Subcutaneous adipose tissue (tissue), 4 donors: Measurements from ENCODE around the gene NOP16. TPM values are rescaled to one million over a fixed set of nuclear protein-coding genes. Genes with fewer than 3 reads are reported as not detected.

ENCODE experiments used
- CTCF ChIP-seq: fragments of 450-650 bp; IDR thresholded peaks from one replicate; pipeline ENCODE4 v1.5.1; 2016; ENCODE audit warnings: low read depth, mild to moderate bottlenecking, control low read depth, antibody characterized with exemption, moderate library complexity
- total RNA-seq, 4 donors: library from RNA; depleted of rRNA; stranded (reverse); fragments of >200 nt; gene quantifications; one replicate each; pipeline ENCODE4 v1.1.0, GENCODE V29; 2016

The NOP16 gene
- total RNA-seq, 4 donors from 2014 or later: 7.5 to 20.5 (median 12.9) TPM

- TF ChIP-seq CTCF: no peak
These were observed 18.3 kb downstream of the NOP16 start for GRCh38 chr5:176369934-176370711.

GRCh38 chr5:176368726-176369125, 19.7 kb downstream of the NOP16 start:
- no peak for TF ChIP-seq CTCF

GRCh38 chr5:176366232-176366894, 22.0 kb downstream of the NOP16 start:
- no peak for TF ChIP-seq CTCF

- TF ChIP-seq CTCF: no peak
These were observed 22.8 kb downstream of the NOP16 start, which contains the start of gene ARL10 for GRCh38 chr5:176365351-176366231. Gene ARL10, plus strand, starts transcription at chr5:176365487. Its CDS starts 77 bp downstream, at chr5:176365564.

GRCh38 chr5:176364765-176365350, 23.5 kb downstream of the NOP16 start:
- no peak for TF ChIP-seq CTCF

GRCh38 chr5:176362233-176362490, 26.2 kb downstream of the NOP16 start:
- TF ChIP-seq CTCF: no peak
